AG08396 (cell line): ENCODE results near the gene FBXO31.
A peak's percentile ranks its signal among the peaks of the same experiment; 100 is the strongest.
"Not testable (repeated sequence)": the region's sequence is repeated elsewhere in the genome, so short reads cannot be mapped to it uniquely, and the experiment has no call there.

ENCODE experiments used
- DNase-seq: peaks from one replicate; pipeline ENCODE4 v3.0.0; 2012; ENCODE audit warnings: low spot score, mixed read lengths

Gene FBXO31

GRCh38 chr16:87362828-87363559 is 20.6 kb downstream of the FBXO31 start:
- DNase-seq: not testable (repeated sequence)

- no peak for DNase-seq
Measured at GRCh38 chr16:87361916-87362619, 21.5 kb downstream of the FBXO31 start.

GRCh38 chr16:87360862-87361610 is 22.5 kb downstream of the FBXO31 start:
- no peak for DNase-seq

GRCh38 chr16:87359121-87359520 is 24.5 kb downstream of the FBXO31 start:
- DNase-seq: no peak

GRCh38 chr16:87358696-87359095 is 24.9 kb downstream of the FBXO31 start:
- DNase-seq: no peak

- no peak for DNase-seq
Measured at GRCh38 chr16:87358250-87358649, 25.3 kb downstream of the FBXO31 start.

- no peak for DNase-seq
Measured at GRCh38 chr16:87356491-87356853, 27.1 kb downstream of the FBXO31 start.

GRCh38 chr16:87353613-87354012 is 30.0 kb downstream of the FBXO31 start:
- DNase-seq: no peak

- no peak for DNase-seq
Measured at GRCh38 chr16:87352818-87353217, 30.8 kb downstream of the FBXO31 start.

GRCh38 chr16:87351320-87351698 is 32.3 kb downstream of the FBXO31 start:
- DNase-seq: no peak

- DNase-seq: peak; percentile 78
Measured at GRCh38 chr16:87350681-87351319, 32.8 kb downstream of the FBXO31 start.

GRCh38 chr16:87350031-87350430 is 33.5 kb downstream of the FBXO31 start:
- DNase-seq: no peak

GRCh38 chr16:87348616-87349157 is 34.9 kb downstream of the FBXO31 start:
- no peak for DNase-seq

- no peak for DNase-seq
Measured at GRCh38 chr16:87347932-87348615, 35.5 kb downstream of the FBXO31 start.

GRCh38 chr16:87346517-87347060 is 37.0 kb downstream of the FBXO31 start:
- DNase-seq: no peak

GRCh38 chr16:87345726-87346424 is 37.7 kb downstream of the FBXO31 start:
- no peak for DNase-seq

- no peak for DNase-seq
Measured at GRCh38 chr16:87344931-87345631, 38.5 kb downstream of the FBXO31 start.

- no peak for DNase-seq
Measured at GRCh38 chr16:87344165-87344930, 39.2 kb downstream of the FBXO31 start.

GRCh38 chr16:87343753-87344050 is 39.9 kb downstream of the FBXO31 start:
- DNase-seq: no peak
